Mesothelial cell of epicardium (in vitro differentiated cells): ENCODE data around the gene AMIGO3. TPM values are rescaled to one million over a fixed set of nuclear protein-coding genes. Genes with fewer than 3 reads are reported as not detected.

Experiments
- DNase-seq, 2 experiments: peaks; one replicate each; pipeline ENCODE4 v3.0.0; 2021; ENCODE audit warnings: low spot score in 2 of 2; ENCODE audit not compliant: unreplicated experiment in 2 of 2
- H3K27ac Mint-ChIP-seq: 2 replicates; pipeline ENCODE4 v1.8.0; 2021; ENCODE audit warnings: mixed read lengths
- H3K27me3 Mint-ChIP-seq: 2 replicates; pipeline ENCODE4 v1.8.0; 2021; ENCODE audit warnings: low read depth, mixed read lengths
- H3K36me3 Mint-ChIP-seq: 2 replicates; pipeline ENCODE4 v1.8.0; 2021; ENCODE audit warnings: mixed read lengths
- H3K4me1 Mint-ChIP-seq: 2 replicates; pipeline ENCODE4 v1.8.0; 2021; ENCODE audit warnings: mixed read lengths
- H3K4me3 Mint-ChIP-seq: 2 replicates; pipeline ENCODE4 v1.8.0; 2021; ENCODE audit warnings: mild to moderate bottlenecking, moderate library complexity, mixed read lengths
- H3K9me3 Mint-ChIP-seq: 2 replicates; pipeline ENCODE4 v1.8.0; 2021; ENCODE audit warnings: mixed read lengths
- CTCF ChIP-seq: fragments of 200-600 bp; sonication (generic); IDR thresholded peaks from one replicate; pipeline ENCODE4 v1.5.0; 2021; ENCODE audit warnings: antibody characterized with exemption; ENCODE audit not compliant: unreplicated experiment
- total RNA-seq: library from RNA; stranded (reverse); gene quantifications from 3 replicates; pipeline ENCODE4 v1.2.1, GENCODE V29; 2021

AMIGO3 gene
- total RNA-seq, 1 donor from 2014 or later, result 0.78 TPM

DNA sequence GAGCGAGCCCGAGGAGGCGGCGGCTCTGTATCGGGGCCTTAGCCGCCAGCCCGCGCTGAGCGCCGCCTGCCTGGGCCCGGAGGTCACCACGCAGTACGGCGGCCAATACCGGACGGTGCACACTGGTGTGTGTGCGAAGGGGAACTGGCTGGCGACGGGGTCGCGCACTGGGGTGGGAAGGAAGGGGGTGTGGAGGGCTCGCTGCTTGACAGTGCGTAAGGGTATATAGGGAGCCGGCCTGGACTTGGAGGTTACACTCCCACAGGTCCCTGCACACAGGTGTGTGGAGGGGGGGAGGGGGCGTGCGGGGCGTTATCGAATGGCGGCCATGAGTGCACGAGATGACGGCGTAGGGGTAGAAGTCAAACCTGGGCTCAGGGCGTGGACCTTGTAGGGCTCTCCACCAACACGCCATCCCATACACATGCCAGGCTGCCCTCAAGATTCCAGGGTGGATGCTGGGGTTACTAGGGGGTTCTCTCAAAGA is 44.9 kb downstream of the AMIGO3 start:
- H3K9me3 Mint-ChIP-seq, result no peaks in the 10 kb centered on the region

GRCh38 chr3:49673715-49674496 is 45.6 kb downstream of the AMIGO3 start, which contains the start of gene APEH:
Gene APEH (plus strand): TSS chr3:49674351. CDS start chr3:49674402, 51 bp downstream.
- H3K27me3 Mint-ChIP-seq, result no peaks in the 10 kb centered on the region
- H3K4me1 Mint-ChIP-seq, result peaks cover 22% of the 10 kb centered on the region
- no peak for TF ChIP-seq CTCF
- no peaks in the 10 kb centered on the region for H3K9me3 Mint-ChIP-seq
- DNase-seq, result peak; percentile 97 to 99
- H3K27ac Mint-ChIP-seq, result peak within 1 kb of the TSS; percentile 97
- peaks cover 7% of the 10 kb centered on the region for H3K36me3 Mint-ChIP-seq
- H3K4me3 Mint-ChIP-seq, result peak within 1 kb of the TSS; percentile 85

More for the DNA sequence above, 44.9 kb downstream of the AMIGO3 start:
- H3K27me3 Mint-ChIP-seq, result no peaks in the 10 kb centered on the region
- no peak for DNase-seq
- no peak for TF ChIP-seq CTCF
- H3K27ac Mint-ChIP-seq, result peak overlapping the region; percentile 43
- H3K36me3 Mint-ChIP-seq, result peaks cover 7% of the 10 kb centered on the region
- H3K4me1 Mint-ChIP-seq, result peaks cover 20% of the 10 kb centered on the region
- H3K4me3 Mint-ChIP-seq, result peak overlapping the region; percentile 85

- peak overlapping the region; percentile 85 for H3K4me3 Mint-ChIP-seq
- H3K27me3 Mint-ChIP-seq, result no peaks in the 10 kb centered on the region
- H3K27ac Mint-ChIP-seq, result peak overlapping the region; percentile 97
- H3K4me1 Mint-ChIP-seq, result peaks cover 28% of the 10 kb centered on the region
- TF ChIP-seq CTCF, result no peak
- DNase-seq, result no peak
- no peaks in the 10 kb centered on the region for H3K9me3 Mint-ChIP-seq
- peaks cover 6% of the 10 kb centered on the region for H3K36me3 Mint-ChIP-seq
These were observed 46.3 kb downstream of the AMIGO3 start for GRCh38 chr3:49673121-49673714.

DNA sequence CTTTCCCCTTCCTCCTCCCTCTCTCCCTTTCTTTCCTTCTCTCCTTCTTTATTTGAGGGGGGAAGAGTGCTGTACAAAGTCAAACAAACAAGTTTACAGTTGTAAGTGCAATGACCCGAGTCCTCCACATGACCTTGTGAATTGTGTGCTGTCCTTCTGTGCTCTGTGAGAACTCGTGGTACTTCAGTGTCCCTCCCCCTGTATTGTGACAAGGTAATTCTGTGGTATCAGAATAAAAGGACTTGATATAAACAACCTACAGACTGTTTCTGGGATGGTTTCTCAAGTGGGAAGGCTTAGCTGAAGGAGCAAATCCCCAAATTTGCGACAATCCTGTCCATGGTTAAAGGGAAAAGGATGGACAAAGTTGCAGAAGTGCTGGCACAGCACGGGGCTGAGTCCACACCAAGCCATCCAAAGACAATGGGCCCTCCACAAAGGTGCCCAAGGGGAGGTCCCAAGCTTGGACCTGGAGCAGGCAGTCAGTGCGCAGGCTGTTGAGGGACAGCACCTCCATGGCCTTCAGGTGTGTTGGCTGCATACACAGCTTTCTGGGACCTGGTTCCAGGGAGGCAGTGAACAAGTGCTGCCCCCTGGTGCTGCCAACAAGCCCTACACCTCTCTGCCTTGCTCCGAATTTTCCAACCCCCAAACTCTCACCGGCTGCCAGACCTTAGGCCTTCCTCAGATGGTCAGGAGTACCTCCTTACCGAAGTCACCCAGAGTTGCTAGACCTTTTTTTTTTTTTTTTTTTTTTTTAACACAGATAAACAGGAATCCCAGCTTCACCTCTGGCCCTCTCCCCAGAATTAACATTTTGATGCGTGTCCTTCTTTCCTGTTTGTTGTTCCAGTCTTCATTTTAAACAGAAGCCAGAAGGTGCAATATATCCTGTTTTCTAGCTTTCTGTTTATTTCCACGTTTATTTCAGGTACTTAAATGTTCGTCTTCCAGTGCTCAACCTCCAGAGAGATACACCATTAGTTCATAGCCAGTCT is 47.9 kb downstream of the AMIGO3 start:
- peak; percentile 82 for TF ChIP-seq CTCF
- H3K4me3 Mint-ChIP-seq, result peak overlapping the region; percentile 57
- DNase-seq, result peak; percentile 48 to 80
- no peaks in the 10 kb centered on the region for H3K36me3 Mint-ChIP-seq
- H3K27me3 Mint-ChIP-seq, result no peaks in the 10 kb centered on the region
- peak overlapping the region; percentile 83 for H3K27ac Mint-ChIP-seq
- H3K9me3 Mint-ChIP-seq, result no peaks in the 10 kb centered on the region
- H3K4me1 Mint-ChIP-seq, result peaks cover 31% of the 10 kb centered on the region

DNA sequence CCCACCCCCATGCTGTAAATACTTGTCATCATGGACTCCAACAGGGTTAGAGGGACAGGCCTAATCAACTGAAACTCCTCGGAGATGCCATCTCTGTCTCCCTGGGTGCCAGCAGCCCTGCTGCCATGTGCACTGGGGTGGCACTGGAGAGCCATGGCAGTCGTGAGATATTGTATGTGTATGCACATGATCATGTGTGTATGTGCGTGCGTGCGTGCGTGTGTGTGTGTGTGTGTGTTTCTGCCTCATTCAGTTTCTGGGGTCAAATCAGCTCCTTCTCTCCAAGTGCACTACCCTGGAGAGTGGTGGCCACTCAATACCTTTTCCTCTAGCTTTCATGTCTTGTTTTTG is 48.6 kb downstream of the AMIGO3 start:
- Mint-ChIP-seq H3K27ac (no peak overlapping the region), H3K36me3 (no peaks in the 10 kb centered on the region)

More for the DNA sequence above, 48.6 kb downstream of the AMIGO3 start:
- peaks cover 33% of the 10 kb centered on the region for H3K4me1 Mint-ChIP-seq
- TF ChIP-seq CTCF, result no peak
- H3K9me3 Mint-ChIP-seq, result no peaks in the 10 kb centered on the region
- H3K4me3 Mint-ChIP-seq, result no peak overlapping the region
- no peaks in the 10 kb centered on the region for H3K27me3 Mint-ChIP-seq
- DNase-seq, result no peak
